ENCODE results near the gene TMEM107.

TMEM107 gene

DNA sequence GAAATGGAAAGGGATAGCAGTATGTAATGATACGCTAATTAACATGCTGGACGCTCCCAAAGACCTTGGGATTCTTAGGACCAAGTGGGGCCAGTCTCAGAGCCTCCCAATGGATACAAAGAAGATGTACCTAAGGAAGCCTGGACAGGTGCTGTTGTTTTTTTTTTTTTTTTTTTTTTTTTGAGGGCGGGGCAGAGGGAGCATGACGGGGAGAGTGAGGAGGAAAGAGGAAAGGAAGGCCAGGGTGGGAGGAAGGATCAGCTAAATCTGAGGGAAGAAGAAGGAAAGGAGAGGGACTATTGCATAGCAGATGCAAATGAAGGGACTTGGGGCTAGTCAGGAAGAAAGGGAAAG lies 16.0 kb downstream of the TMEM107 start:
- TF ChIP-seq, protein P1, sequence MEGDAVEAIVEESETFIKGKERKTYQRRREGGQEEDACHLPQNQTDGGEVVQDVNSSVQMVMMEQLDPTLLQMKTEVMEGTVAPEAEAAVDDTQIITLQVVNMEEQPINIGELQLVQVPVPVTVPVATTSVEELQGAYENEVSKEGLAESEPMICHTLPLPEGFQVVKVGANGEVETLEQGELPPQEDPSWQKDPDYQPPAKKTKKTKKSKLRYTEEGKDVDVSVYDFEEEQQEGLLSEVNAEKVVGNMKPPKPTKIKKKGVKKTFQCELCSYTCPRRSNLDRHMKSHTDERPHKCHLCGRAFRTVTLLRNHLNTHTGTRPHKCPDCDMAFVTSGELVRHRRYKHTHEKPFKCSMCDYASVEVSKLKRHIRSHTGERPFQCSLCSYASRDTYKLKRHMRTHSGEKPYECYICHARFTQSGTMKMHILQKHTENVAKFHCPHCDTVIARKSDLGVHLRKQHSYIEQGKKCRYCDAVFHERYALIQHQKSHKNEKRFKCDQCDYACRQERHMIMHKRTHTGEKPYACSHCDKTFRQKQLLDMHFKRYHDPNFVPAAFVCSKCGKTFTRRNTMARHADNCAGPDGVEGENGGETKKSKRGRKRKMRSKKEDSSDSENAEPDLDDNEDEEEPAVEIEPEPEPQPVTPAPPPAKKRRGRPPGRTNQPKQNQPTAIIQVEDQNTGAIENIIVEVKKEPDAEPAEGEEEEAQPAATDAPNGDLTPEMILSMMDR (conservative IDR thresholded peaks at IDR 0.05; ENCODE audit: control insufficient read depth, insufficient read depth, low read depth, low read length), result no peak
- no peak for DNase-seq (ENCODE audit: low read depth)
- H3K4me3 ChIP-seq (ENCODE audit: control insufficient read depth, low read depth, low read length), result no peak overlapping the region

GRCh38 chr17:8159459-8160223 lies 16.5 kb downstream of the TMEM107 start:
- TF ChIP-seq, protein P1 (conservative IDR thresholded peaks at IDR 0.05; ENCODE audit: control insufficient read depth, insufficient read depth, low read depth, low read length), result no peak
- no peak for DNase-seq (ENCODE audit: low read depth)
- no peak overlapping the region for H3K4me3 ChIP-seq (ENCODE audit: control insufficient read depth, low read depth, low read length)

DNA sequence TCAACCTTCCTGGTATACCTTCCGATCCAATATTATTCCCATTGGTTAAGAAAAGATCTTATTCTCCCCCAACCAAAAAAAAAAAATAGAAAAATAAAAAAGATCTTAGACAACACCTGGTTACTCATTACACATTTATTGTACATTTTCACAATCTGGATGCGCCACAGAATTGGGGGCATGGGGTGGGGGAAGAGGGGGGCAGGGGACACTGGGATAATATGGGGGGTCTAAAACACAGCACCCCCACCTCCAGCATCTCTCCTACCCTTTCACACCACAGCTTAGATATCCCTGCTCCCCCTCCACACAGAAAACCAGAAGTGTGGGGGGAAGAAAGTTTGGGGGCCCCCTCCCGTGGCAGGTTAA lies 17.2 kb downstream of the TMEM107 start:
- TF ChIP-seq, protein P1 (conservative IDR thresholded peaks at IDR 0.05; ENCODE audit: control insufficient read depth, insufficient read depth, low read depth, low read length), result no peak
- no peak overlapping the region for H3K4me3 ChIP-seq (ENCODE audit: control insufficient read depth, low read depth, low read length)
- DNase-seq (ENCODE audit: low read depth), result no peak

- peak; percentile 92 for DNase-seq (ENCODE audit: low read depth)
- no peak overlapping the region for H3K4me3 ChIP-seq (ENCODE audit: control insufficient read depth, low read depth, low read length)
- TF ChIP-seq, protein P1 (conservative IDR thresholded peaks at IDR 0.05; ENCODE audit: control insufficient read depth, insufficient read depth, low read depth, low read length), result peak; percentile 89
Observed at GRCh38 chr17:8158267-8159031, 17.7 kb downstream of the TMEM107 start.

GRCh38 chr17:8156246-8156992 lies 19.8 kb downstream of the TMEM107 start:
- DNase-seq (ENCODE audit: low read depth), result peak; percentile 100
- H3K4me3 ChIP-seq (ENCODE audit: control insufficient read depth, low read depth, low read length), result peak overlapping the region; percentile 62
- TF ChIP-seq, protein P1 (conservative IDR thresholded peaks at IDR 0.05; ENCODE audit: control insufficient read depth, insufficient read depth, low read depth, low read length), result no peak

DNA sequence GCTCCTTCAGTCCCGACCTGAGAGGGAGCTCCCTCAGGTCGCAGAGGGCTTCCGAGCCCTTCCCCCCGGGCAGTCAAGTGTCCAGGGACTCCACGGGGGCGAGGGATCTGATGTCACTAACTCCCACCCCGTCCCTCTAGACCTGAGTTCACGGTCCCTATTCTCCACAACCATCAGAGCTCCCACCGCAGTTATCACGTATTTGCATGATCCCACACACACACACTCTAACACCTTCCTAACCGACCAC lies 20.3 kb downstream of the TMEM107 start:
- DNase-seq (ENCODE audit: low read depth), result no peak
- peak overlapping the region; percentile 62 for H3K4me3 ChIP-seq (ENCODE audit: control insufficient read depth, low read depth, low read length)
- TF ChIP-seq, protein P1 (conservative IDR thresholded peaks at IDR 0.05; ENCODE audit: control insufficient read depth, insufficient read depth, low read depth, low read length), result no peak

All from fibroblast of mammary gland (primary cell).